GM15510 (cell line): Measurements from ENCODE around the gene C11orf91.

ENCODE experiments used
- POLR2A ChIP-seq: IDR thresholded peaks from 3 replicates; pipeline ENCODE4 v1.6.1; 2011; ENCODE audit warnings: borderline replicate concordance; ENCODE audit not compliant: insufficient read length; ENCODE audit errors: extremely low read depth

Gene C11orf91

GRCh38 chr11:33700502-33701271 lies at the start of gene C11orf91:
C11orf91 (minus strand) TSS chr11:33700826; CDS start chr11:33700740, 86 bp downstream.
- TF ChIP-seq POLR2A: peak; percentile 28

GRCh38 chr11:33747979-33748378 lies 47.4 kb upstream of the C11orf91 start:
- TF ChIP-seq POLR2A: no peak

DNA sequence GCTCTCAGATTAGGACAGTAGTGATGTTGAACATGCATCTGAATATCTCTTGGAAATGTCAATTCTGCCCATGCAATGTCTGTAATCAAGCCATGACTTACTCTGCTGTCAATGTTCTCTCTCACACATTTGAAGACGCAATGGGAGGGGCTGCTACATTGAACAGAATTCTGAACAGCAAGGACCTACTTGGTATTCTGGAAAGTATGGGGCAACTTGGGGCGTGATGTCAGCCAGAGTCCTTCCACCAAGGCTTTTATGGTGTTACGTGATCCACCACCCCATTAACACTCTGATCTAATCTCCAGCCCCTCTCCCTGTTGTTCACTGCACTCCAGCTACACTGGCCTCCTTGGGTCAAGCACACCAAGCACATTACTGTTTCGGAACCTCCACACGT lies 42.7 kb upstream of the C11orf91 start:
- TF ChIP-seq POLR2A: no peak

DNA sequence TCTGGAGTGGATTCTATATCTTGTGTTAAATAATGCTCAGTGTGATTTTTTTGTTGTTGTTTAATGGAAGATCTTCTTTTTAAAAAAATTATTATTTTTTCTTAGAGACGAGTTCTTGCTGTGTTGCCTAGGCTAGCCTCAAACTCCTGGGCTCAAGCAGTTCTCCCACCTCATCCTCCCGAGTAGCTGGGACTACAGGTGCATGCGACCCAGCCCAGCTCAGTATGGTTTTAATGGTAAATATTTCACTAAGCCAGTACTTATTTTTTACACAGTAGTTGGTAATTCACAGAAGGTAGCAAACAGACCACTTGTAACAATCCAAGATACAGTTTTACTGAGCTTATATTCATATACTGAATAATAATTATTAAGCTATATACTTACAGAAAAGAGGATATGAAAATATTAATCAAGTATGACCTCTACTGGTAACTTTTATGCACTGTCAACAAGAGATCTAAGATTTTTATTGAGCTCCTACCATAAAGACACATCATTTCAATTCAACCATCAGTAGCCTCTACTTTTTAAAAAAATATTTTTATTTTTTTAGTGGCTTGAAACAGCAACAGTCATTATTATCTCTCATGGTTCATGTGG lies 41.7 kb upstream of the C11orf91 start:
- no peak for TF ChIP-seq POLR2A

DNA sequence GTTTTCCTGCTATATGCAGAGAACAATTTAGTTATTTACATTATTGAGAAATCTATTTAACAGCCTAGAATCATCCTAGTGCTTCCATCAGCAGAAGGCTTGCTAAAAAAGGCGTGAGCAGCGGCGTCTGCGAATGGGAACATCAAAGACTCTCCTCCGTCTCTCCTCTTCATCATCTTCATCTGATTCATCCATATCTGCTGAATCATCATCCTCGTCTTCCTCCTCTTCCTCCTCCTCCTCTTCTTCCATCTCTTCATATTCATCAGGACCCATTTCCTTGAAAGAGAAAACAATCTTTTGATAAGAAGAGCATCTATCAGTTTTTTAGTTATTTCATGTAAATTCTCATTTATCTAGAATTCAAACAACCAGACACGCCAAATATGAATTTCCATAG lies 41.2 kb upstream of the C11orf91 start:
- TF ChIP-seq POLR2A: no peak

DNA sequence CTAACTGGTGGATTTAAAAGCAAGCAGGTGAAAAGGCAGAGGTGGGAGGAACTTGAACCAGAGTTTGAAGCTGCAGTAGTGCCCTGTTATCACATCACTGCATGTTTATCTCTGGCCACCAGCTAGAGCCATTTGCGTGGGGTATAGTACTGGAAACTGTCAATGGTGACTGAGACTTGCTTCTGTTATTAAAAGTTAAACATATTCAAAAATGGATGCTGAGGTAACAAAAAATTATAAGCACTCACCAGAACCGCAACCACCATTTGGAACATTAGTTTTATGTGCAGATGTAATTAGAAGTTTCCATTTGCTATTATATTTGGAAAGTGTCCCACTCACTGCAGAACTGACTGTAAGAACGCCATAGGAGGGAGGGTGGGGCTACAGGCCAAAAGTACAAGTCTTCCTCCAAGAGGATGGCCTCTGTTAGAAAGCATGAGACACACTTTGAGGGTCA lies 36.8 kb upstream of the C11orf91 start:
- no peak for TF ChIP-seq POLR2A

- peak; percentile 82 for TF ChIP-seq POLR2A
Observed at GRCh38 chr11:33736148-33736812, 35.7 kb upstream of the C11orf91 start, which contains the start of gene CD59. CD59 (minus strand) TSS chr11:33736423; CDS start chr11:33722445, 13,978 bp downstream.

GRCh38 chr11:33735271-33736147 lies 34.9 kb upstream of the C11orf91 start:
- no peak for TF ChIP-seq POLR2A

- no peak for TF ChIP-seq POLR2A
Observed at GRCh38 chr11:33734441-33735270, 34.0 kb upstream of the C11orf91 start.

GRCh38 chr11:33733980-33734379 lies 33.4 kb upstream of the C11orf91 start:
- no peak for TF ChIP-seq POLR2A

DNA sequence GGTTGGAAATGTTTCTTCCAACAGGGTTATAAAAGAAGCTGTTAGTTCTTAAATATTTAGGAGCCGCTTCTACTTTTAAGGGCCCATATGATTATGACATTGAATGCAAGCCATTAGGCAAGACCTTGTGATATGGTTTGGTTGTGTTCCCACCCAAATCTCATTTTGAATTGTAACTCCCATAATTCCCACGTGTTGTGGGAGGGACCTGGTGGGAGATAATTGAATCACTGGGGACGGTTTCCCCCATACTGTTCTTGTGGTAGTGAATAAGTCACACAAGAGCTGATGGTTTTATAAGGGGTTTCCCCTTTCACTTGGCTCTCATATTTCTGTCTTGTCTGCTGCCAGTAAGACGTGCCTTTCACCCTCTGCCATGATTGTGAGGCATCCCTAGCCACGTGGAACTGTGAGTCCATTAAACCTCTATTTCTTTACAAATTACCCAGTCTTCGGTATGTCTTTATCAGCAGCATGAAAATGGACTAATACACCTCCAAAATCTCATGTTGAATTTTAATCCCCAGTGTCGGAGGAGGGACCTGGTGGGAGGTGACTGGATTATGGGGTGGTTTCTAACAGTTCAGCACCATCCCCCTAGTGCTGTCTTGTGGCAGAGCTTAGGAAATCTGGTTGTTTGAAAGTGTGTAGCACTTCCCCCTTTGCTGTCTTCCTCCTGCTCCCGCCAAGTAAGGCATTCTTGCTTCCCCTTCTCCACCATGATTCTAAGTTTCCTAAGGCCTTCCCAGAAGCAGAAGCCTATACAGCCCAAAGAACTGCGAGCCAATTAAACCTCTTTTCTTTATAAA lies 31.3 kb upstream of the C11orf91 start:
- TF ChIP-seq POLR2A: no peak

DNA sequence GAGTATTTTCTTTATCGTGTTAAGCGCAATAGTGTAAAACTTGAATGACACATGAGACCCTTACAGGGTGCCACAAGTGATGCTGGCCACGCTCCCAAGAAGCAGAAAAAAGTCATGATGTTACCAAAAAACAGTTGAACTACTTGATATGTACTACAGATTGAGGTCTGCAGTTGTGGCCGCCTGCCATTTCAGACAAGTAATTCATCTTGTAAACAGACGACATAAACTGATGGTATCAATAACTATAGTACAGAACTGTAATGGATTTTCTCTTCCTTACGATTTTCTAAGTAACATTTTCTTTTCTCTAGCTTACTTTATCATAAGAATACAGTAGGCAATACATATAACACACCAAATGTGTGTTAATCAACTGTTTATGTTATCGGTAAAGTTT lies 30.1 kb upstream of the C11orf91 start:
- TF ChIP-seq POLR2A: no peak

GRCh38 chr11:33725496-33725895 lies 24.9 kb upstream of the C11orf91 start:
- no peak for TF ChIP-seq POLR2A
